ENCODE data around the gene PRIMPOL.
"Not testable (repeated sequence)": the region's sequence is repeated elsewhere in the genome, so short reads cannot be mapped to it uniquely, and the experiment has no call there.

The PRIMPOL gene

GRCh38 chr4:184727430-184727829 is 77.9 kb downstream of the PRIMPOL start:
- Histone ChIP-seq H3K9me3 (ENCODE audit: low read length) (no peaks in the 10 kb centered on the region), H3K9ac (ENCODE audit: low read length) (no peak overlapping the region), H3K27ac (ENCODE audit: low read depth, low read length) (no peak overlapping the region), H3K4me1 (ENCODE audit: insufficient read depth, low read length) (no peaks in the 10 kb centered on the region), H3K27me3 (ENCODE audit: control insufficient read depth in 1 of 2, insufficient read depth in 2 of 2, low read length in 2 of 2) (no peaks in the 10 kb centered on the region), H3K4me3 (ENCODE audit: low read depth in 1 of 2, low read length in 2 of 2) (no peak overlapping the region), H3K36me3 (ENCODE audit: insufficient read depth, low read length) (no peaks in the 10 kb centered on the region)

GRCh38 chr4:184728858-184729257 is 79.3 kb downstream of the PRIMPOL start:
- Histone ChIP-seq H3K9me3 (ENCODE audit: low read length) (no peaks in the 10 kb centered on the region), H3K27ac (ENCODE audit: low read depth, low read length) (no peak overlapping the region), H3K9ac (ENCODE audit: low read length) (no peak overlapping the region), H3K36me3 (ENCODE audit: insufficient read depth, low read length) (no peaks in the 10 kb centered on the region), H3K4me1 (ENCODE audit: insufficient read depth, low read length) (peaks cover 7% of the 10 kb centered on the region), H3K27me3 (ENCODE audit: control insufficient read depth in 1 of 2, insufficient read depth in 2 of 2, low read length in 2 of 2) (no peaks in the 10 kb centered on the region), H3K4me3 (ENCODE audit: low read depth in 1 of 2, low read length in 2 of 2) (no peak overlapping the region)

GRCh38 chr4:184729946-184730345 is 80.4 kb downstream of the PRIMPOL start:
- no peaks in the 10 kb centered on the region for H3K36me3 ChIP-seq (ENCODE audit: insufficient read depth, low read length)
- no peak overlapping the region for H3K27ac ChIP-seq (ENCODE audit: low read depth, low read length)
- no peaks in the 10 kb centered on the region for H3K27me3 ChIP-seq (ENCODE audit: control insufficient read depth in 1 of 2, insufficient read depth in 2 of 2, low read length in 2 of 2)
- no peak overlapping the region for H3K9ac ChIP-seq (ENCODE audit: low read length)
- H3K4me3 ChIP-seq (ENCODE audit: low read depth in 1 of 2, low read length in 2 of 2): no peak overlapping the region
- no peaks in the 10 kb centered on the region for H3K9me3 ChIP-seq (ENCODE audit: low read length)
- peaks cover 10% of the 10 kb centered on the region for H3K4me1 ChIP-seq (ENCODE audit: insufficient read depth, low read length)

- peaks cover 10% of the 10 kb centered on the region for H3K4me1 ChIP-seq (ENCODE audit: insufficient read depth, low read length)
- H3K36me3 ChIP-seq (ENCODE audit: insufficient read depth, low read length): no peaks in the 10 kb centered on the region
- H3K27me3 ChIP-seq (ENCODE audit: control insufficient read depth in 1 of 2, insufficient read depth in 2 of 2, low read length in 2 of 2): no peaks in the 10 kb centered on the region
- H3K9ac ChIP-seq (ENCODE audit: low read length): no peak overlapping the region
- no peak overlapping the region for H3K4me3 ChIP-seq (ENCODE audit: low read depth in 1 of 2, low read length in 2 of 2)
- no peaks in the 10 kb centered on the region for H3K9me3 ChIP-seq (ENCODE audit: low read length)
- no peak overlapping the region for H3K27ac ChIP-seq (ENCODE audit: low read depth, low read length)
These were observed 81.5 kb downstream of the PRIMPOL start for GRCh38 chr4:184731056-184731455.

- H3K4me1 ChIP-seq (ENCODE audit: insufficient read depth, low read length): peaks cover 10% of the 10 kb centered on the region
- H3K4me3 ChIP-seq (ENCODE audit: low read depth in 1 of 2, low read length in 2 of 2): no peak overlapping the region
These were observed 82.6 kb downstream of the PRIMPOL start for GRCh38 chr4:184732126-184732525.

GRCh38 chr4:184733654-184734524 is 84.4 kb downstream of the PRIMPOL start, which contains the start of gene CENPU:
TSS of gene CENPU (minus strand) at chr4:184734096. CDS start at chr4:184734062, 34 bp downstream.
- no peaks in the 10 kb centered on the region for H3K9me3 ChIP-seq (ENCODE audit: low read length)
- peak within 1 kb of the TSS; percentile 72 to 81 for H3K4me3 ChIP-seq (ENCODE audit: low read depth in 1 of 2, low read length in 2 of 2)
- H3K36me3 ChIP-seq (ENCODE audit: insufficient read depth, low read length): no peaks in the 10 kb centered on the region
- H3K4me1 ChIP-seq (ENCODE audit: insufficient read depth, low read length): peaks cover 10% of the 10 kb centered on the region
- H3K27ac ChIP-seq (ENCODE audit: low read depth, low read length): peak within 1 kb of the TSS; percentile 54
- H3K27me3 ChIP-seq (ENCODE audit: control insufficient read depth in 1 of 2, insufficient read depth in 2 of 2, low read length in 2 of 2): no peaks in the 10 kb centered on the region
- H3K9ac ChIP-seq (ENCODE audit: low read length): peak within 1 kb of the TSS; percentile 39

More at GRCh38 chr4:184732126-184732525, 82.6 kb downstream of the PRIMPOL start:
- no peaks in the 10 kb centered on the region for H3K27me3 ChIP-seq (ENCODE audit: control insufficient read depth in 1 of 2, insufficient read depth in 2 of 2, low read length in 2 of 2)
- no peak overlapping the region for H3K27ac ChIP-seq (ENCODE audit: low read depth, low read length)
- H3K9me3 ChIP-seq (ENCODE audit: low read length): no peaks in the 10 kb centered on the region
- no peaks in the 10 kb centered on the region for H3K36me3 ChIP-seq (ENCODE audit: insufficient read depth, low read length)
- no peak overlapping the region for H3K9ac ChIP-seq (ENCODE audit: low read length)

GRCh38 chr4:184734758-184735157 is 85.2 kb downstream of the PRIMPOL start:
- peaks cover 10% of the 10 kb centered on the region for H3K4me1 ChIP-seq (ENCODE audit: insufficient read depth, low read length)
- H3K27me3 ChIP-seq (ENCODE audit: control insufficient read depth in 1 of 2, insufficient read depth in 2 of 2, low read length in 2 of 2): no peaks in the 10 kb centered on the region
- no peak overlapping the region for H3K27ac ChIP-seq (ENCODE audit: low read depth, low read length)
- H3K9me3 ChIP-seq (ENCODE audit: low read length): no peaks in the 10 kb centered on the region
- peak overlapping the region; percentile 64 to 81 for H3K4me3 ChIP-seq (ENCODE audit: low read depth in 1 of 2, low read length in 2 of 2)
- no peak overlapping the region for H3K9ac ChIP-seq (ENCODE audit: low read length)
- no peaks in the 10 kb centered on the region for H3K36me3 ChIP-seq (ENCODE audit: insufficient read depth, low read length)

- H3K4me3 ChIP-seq (ENCODE audit: low read depth in 1 of 2, low read length in 2 of 2); H3K27me3 ChIP-seq (ENCODE audit: control insufficient read depth in 1 of 2, insufficient read depth in 2 of 2, low read length in 2 of 2); H3K4me1 ChIP-seq (ENCODE audit: insufficient read depth, low read length); H3K27ac ChIP-seq (ENCODE audit: low read depth, low read length); H3K9ac ChIP-seq (ENCODE audit: low read length); H3K36me3 ChIP-seq (ENCODE audit: insufficient read depth, low read length); H3K9me3 ChIP-seq (ENCODE audit: low read length): not testable (repeated sequence)
These were observed 90.0 kb downstream of the PRIMPOL start for GRCh38 chr4:184739575-184739974.

GRCh38 chr4:184740980-184741391 is 91.4 kb downstream of the PRIMPOL start:
- H3K27me3 ChIP-seq (ENCODE audit: control insufficient read depth in 1 of 2, insufficient read depth in 2 of 2, low read length in 2 of 2): no peaks in the 10 kb centered on the region
- no peak overlapping the region for H3K4me3 ChIP-seq (ENCODE audit: low read depth in 1 of 2, low read length in 2 of 2)
- H3K27ac ChIP-seq (ENCODE audit: low read depth, low read length): no peak overlapping the region
- no peak overlapping the region for H3K9ac ChIP-seq (ENCODE audit: low read length)
- no peaks in the 10 kb centered on the region for H3K9me3 ChIP-seq (ENCODE audit: low read length)
- H3K36me3 ChIP-seq (ENCODE audit: insufficient read depth, low read length): no peaks in the 10 kb centered on the region
- peaks cover 7% of the 10 kb centered on the region for H3K4me1 ChIP-seq (ENCODE audit: insufficient read depth, low read length)

- H3K27ac ChIP-seq (ENCODE audit: low read depth, low read length); H3K27me3 ChIP-seq (ENCODE audit: control insufficient read depth in 1 of 2, insufficient read depth in 2 of 2, low read length in 2 of 2); H3K9me3 ChIP-seq (ENCODE audit: low read length); H3K36me3 ChIP-seq (ENCODE audit: insufficient read depth, low read length); H3K4me3 ChIP-seq (ENCODE audit: low read depth in 1 of 2, low read length in 2 of 2); H3K9ac ChIP-seq (ENCODE audit: low read length): not testable (repeated sequence)
- peaks cover 14% of the 10 kb centered on the region for H3K4me1 ChIP-seq (ENCODE audit: insufficient read depth, low read length)
These were observed 92.1 kb downstream of the PRIMPOL start for GRCh38 chr4:184741651-184742050.

- peaks cover 25% of the 10 kb centered on the region for H3K4me1 ChIP-seq (ENCODE audit: insufficient read depth, low read length)
These were observed 94.1 kb downstream of the PRIMPOL start for GRCh38 chr4:184743650-184744049.

GRCh38 chr4:184744236-184744635 is 94.7 kb downstream of the PRIMPOL start:
- H3K9ac ChIP-seq (ENCODE audit: low read length): no peak overlapping the region
- H3K4me1 ChIP-seq (ENCODE audit: insufficient read depth, low read length): peaks cover 25% of the 10 kb centered on the region
- H3K9me3 ChIP-seq (ENCODE audit: low read length): no peaks in the 10 kb centered on the region
- H3K4me3 ChIP-seq (ENCODE audit: low read depth in 1 of 2, low read length in 2 of 2): no peak overlapping the region
- no peaks in the 10 kb centered on the region for H3K36me3 ChIP-seq (ENCODE audit: insufficient read depth, low read length)
- no peak overlapping the region for H3K27ac ChIP-seq (ENCODE audit: low read depth, low read length)
- H3K27me3 ChIP-seq (ENCODE audit: control insufficient read depth in 1 of 2, insufficient read depth in 2 of 2, low read length in 2 of 2): no peaks in the 10 kb centered on the region

More at GRCh38 chr4:184743650-184744049, 94.1 kb downstream of the PRIMPOL start:
- Histone ChIP-seq H3K9ac (ENCODE audit: low read length) (no peak overlapping the region), H3K36me3 (ENCODE audit: insufficient read depth, low read length) (no peaks in the 10 kb centered on the region), H3K4me3 (ENCODE audit: low read depth in 1 of 2, low read length in 2 of 2) (no peak overlapping the region), H3K9me3 (ENCODE audit: low read length) (no peaks in the 10 kb centered on the region), H3K27me3 (ENCODE audit: control insufficient read depth in 1 of 2, insufficient read depth in 2 of 2, low read length in 2 of 2) (no peaks in the 10 kb centered on the region), H3K27ac (ENCODE audit: low read depth, low read length) (no peak overlapping the region)

Data from muscle layer of colon (tissue), 2 donors.